GM12864 (cell line): ENCODE results near the gene GSTP1.
"Not testable (repeated sequence)": the region's sequence is repeated elsewhere in the genome, so short reads cannot be mapped to it uniquely, and the experiment has no call there.

Source experiments
- DNase-seq: peaks from one replicate; pipeline ENCODE4 v3.0.0-alpha.2; 2011; ENCODE audit warnings: low read depth
- H3K4me3 ChIP-seq: 2 replicates; pipeline ENCODE4 v1.5.1; 2011; ENCODE audit warnings: mild to moderate bottlenecking, low read depth, low read length, control low read depth
- TF ChIP-seq, protein P1 (sequence below): IDR thresholded peaks from 2 replicates; pipeline ENCODE4 v1.5.1; 2011; ENCODE audit warnings: low read depth, mild to moderate bottlenecking, moderate library complexity, low read length, control low read depth, inconsistent platforms; ENCODE audit errors: missing control alignments

GSTP1 gene

GRCh38 chr11:67586568-67587250 is 3.1 kb downstream of the GSTP1 start:
- TF ChIP-seq, protein P1, sequence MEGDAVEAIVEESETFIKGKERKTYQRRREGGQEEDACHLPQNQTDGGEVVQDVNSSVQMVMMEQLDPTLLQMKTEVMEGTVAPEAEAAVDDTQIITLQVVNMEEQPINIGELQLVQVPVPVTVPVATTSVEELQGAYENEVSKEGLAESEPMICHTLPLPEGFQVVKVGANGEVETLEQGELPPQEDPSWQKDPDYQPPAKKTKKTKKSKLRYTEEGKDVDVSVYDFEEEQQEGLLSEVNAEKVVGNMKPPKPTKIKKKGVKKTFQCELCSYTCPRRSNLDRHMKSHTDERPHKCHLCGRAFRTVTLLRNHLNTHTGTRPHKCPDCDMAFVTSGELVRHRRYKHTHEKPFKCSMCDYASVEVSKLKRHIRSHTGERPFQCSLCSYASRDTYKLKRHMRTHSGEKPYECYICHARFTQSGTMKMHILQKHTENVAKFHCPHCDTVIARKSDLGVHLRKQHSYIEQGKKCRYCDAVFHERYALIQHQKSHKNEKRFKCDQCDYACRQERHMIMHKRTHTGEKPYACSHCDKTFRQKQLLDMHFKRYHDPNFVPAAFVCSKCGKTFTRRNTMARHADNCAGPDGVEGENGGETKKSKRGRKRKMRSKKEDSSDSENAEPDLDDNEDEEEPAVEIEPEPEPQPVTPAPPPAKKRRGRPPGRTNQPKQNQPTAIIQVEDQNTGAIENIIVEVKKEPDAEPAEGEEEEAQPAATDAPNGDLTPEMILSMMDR: no peak
- no peak for DNase-seq
- no peak overlapping the region for H3K4me3 ChIP-seq

GRCh38 chr11:67588136-67588503 is 4.5 kb downstream of the GSTP1 start:
- no peak for DNase-seq
- TF ChIP-seq, protein P1: no peak
- no peak overlapping the region for H3K4me3 ChIP-seq

DNA sequence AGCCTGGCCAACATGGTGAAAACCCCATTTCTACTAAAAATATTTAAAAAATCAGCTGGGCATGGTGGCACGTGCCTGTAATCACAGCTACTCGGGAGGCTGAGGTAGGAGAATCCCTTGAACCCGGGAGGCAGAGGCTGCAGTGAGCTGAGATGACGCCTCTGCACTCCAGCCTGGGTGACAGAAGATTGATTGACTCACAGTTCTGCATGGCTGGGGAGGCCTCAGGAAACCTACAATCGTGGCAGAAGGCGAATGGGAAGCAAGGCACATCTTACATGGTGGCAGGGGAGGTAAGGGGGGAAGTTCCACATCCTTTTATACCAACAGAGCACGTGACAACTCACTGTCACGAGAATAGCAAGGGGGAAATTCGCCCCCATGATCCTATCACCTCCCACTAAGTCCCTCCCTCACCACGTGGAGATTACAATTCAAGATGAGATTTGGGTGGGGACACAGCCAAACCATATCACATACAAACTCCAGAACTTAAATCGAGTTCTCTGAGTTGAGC is 5.3 kb downstream of the GSTP1 start:
- not testable (repeated sequence) for H3K4me3 ChIP-seq, DNase-seq

- DNase-seq: no peak
- TF ChIP-seq, protein P1: no peak
- H3K4me3 ChIP-seq: no peak overlapping the region
Measured at GRCh38 chr11:67592880-67593564, 9.4 kb downstream of the GSTP1 start.

DNA sequence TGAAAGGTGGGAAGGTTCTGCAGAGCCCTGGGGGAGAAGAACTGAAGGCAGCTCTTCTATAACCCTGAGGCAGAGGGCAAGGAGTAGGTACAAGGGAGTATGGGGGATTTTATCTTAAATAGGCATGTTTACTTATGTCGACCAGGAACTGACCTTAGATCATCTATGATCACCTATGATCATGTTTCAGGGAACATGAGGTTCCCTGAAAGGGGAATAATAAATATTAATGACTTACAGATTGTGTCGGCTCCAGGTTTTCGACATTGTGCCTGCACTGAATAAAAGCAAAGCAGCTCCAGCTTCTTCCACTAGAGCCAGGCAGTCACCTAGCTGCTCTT is 9.9 kb downstream of the GSTP1 start:
- H3K4me3 ChIP-seq: no peak overlapping the region
- TF ChIP-seq, protein P1: no peak
- DNase-seq: no peak

DNA sequence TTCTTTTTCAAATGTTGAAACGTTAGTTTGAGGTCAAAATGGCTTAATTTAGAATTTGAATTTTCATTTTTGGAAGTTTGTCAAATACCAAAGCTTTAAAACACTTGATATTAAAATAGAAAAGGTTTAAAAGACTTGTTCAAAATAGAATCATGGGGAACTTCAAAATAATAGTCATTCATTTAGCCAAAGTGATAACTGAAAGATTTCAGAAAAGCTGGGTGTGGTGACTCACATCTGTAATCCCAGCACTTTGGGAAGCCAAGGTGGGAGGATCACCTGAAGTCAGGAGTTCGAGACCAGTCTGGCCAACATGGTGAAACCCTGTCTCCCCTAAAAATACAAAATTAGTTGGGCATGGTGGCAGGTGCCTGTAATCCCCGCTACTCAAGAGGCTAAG is 10.9 kb downstream of the GSTP1 start:
- TF ChIP-seq, protein P1: no peak
- no peak for DNase-seq
- H3K4me3 ChIP-seq: no peak overlapping the region

- TF ChIP-seq, protein P1: no peak
- DNase-seq: no peak
- no peak overlapping the region for H3K4me3 ChIP-seq
Measured at GRCh38 chr11:67596753-67597300, 13.2 kb downstream of the GSTP1 start.

DNA sequence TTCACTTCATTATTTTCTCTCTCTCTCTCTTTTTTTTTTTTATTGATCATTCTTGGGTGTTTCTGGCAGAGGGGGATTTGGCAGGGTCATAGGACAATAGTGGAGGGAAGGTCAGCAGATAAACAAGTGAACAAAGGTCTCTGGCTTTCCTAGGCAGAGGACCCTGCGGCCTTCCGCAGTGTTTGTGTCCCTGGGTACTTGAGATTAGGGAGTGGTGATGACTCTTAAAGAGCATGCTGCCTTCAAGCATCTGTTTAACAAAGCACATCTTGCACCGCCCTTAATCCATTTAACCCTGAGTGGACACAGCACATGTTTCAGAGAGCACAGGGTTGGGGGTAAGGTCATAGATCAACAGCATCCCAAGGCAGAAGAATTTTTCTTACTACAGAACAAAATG is 13.8 kb downstream of the GSTP1 start:
- not testable (repeated sequence) for H3K4me3 ChIP-seq, DNase-seq

GRCh38 chr11:67597963-67598362 is 14.4 kb downstream of the GSTP1 start:
- DNase-seq, H3K4me3 ChIP-seq: not testable (repeated sequence)
